SKM-1 (cell line): Measurements from ENCODE around the gene FLNA.
"Not testable (repeated sequence)": the region's sequence is repeated elsewhere in the genome, so short reads cannot be mapped to it uniquely, and the experiment has no call there.

ENCODE experiments used
- DNase-seq: peaks from one replicate; lab custom pipeline; 2025; ENCODE audit not compliant: unreplicated experiment; lab: John Stamatoyannopoulos, UW

The FLNA gene

DNA sequence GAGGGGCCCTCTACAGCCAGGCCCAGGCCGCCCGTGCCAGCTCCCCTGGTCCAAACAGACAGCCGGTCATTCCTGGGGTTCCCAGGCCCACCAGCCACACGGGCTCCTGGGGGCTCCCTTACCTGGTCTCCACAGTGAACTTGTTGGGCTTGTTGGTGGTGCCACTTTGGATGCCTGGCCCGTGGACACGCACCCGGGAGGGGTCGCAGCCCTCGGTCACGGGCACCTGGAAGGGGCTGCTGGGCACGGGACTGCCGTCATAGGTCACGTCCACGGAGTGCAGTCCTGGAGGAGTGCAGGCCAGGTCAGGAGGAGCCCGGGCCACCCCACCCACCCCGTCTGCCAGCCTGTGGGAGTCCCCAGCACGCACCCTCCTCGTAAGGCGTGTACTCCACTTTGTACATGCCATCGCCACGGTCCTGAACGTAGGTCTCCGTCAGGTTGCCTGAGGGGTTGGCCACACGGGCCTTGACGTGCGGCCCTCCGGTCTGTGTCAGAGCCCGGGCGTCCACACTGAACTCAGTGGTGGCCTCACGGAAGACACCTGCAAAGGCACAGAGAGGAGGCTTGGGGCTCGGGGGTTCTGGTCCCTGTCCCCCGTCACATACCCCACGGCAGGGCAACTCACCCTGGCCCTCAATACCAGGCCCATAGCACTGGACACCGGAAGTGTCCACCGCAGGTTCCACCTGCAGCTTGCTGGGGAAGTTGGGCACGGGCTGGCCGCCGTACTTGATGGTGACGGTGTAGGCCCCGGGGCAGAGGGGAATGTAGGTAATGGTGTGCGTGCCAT lies 14.9 kb downstream of the FLNA start:
- DNase-seq = no peak

DNA sequence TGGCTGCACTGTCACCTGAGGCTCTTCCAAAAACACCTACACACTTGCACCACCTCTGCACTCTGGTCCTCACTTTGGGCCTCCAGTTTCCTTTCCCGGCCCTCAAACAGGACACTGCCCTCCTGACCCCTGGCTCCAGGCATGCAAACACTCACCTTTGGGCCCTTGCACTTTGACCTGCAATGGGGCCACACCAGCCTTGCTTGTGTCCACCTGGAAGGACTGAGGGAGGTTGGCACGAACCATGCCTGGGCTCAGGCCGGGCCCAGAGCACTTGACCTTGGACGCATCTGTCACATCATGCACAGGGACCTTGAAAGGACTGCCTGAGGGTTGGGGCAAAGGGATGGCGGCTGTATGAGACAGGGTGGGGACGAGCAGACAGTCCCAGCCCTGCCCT lies 15.6 kb downstream of the FLNA start:
- no peak for DNase-seq

DNA sequence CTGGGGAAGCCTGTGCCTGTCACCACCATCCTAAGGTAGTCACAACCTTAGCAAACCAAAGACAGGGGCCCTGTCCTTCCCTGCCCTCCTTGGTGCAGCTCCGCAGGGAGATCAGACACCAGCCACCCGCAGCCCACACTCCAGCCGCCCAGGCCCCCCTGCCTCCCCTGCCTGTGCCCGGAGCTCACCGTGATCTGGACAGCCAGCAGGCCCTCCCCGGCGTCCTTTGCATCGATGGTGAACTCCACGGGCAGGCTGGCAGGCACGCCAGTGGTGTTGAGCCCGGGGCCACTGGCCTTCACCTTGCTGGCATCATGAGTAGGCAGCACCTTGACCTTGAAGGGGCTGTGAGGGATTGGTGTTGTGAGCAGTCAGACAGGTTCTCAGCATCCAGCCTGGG lies 16.4 kb downstream of the FLNA start:
- DNase-seq = no peak

DNA sequence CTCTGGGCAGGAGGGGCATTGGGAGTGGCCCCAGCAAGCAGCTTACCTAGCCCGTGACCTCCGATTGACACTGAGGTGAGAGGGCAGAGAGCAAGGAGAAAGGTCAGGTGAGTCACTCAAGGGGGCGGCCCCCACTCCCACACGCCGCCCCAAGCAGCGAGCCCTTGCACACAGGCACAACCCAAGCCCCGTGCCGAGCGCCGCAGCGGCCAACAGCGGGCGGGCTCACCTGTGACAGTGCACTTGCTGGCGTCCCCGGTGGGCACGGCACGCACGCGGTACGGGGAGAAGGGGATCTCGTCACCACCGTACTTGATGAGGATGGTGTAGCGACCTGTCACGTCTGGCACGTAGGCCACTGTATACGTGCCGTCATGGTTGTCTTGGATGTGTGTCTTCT lies 17.2 kb downstream of the FLNA start:
- no peak for DNase-seq

DNA sequence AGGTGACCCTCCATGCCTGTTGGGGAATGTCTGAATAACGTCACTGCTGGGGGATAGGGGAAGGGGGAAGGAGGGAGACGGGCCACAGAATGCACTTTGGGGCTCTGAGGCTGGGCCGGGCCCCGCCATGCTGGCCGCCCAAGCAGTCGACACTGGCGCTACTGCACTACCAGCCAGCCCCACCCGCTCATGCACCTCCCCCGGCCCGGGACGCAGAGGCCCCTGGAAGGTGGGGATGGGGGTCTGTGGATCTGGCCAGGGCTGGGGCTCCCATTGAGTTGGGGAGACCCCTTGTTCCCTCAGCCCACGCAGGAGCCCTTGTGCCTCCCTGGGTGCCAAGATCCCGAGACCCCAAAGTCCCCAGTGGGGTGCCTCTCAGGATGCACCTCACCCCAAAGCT lies 17.8 kb downstream of the FLNA start:
- DNase-seq = no peak

DNA sequence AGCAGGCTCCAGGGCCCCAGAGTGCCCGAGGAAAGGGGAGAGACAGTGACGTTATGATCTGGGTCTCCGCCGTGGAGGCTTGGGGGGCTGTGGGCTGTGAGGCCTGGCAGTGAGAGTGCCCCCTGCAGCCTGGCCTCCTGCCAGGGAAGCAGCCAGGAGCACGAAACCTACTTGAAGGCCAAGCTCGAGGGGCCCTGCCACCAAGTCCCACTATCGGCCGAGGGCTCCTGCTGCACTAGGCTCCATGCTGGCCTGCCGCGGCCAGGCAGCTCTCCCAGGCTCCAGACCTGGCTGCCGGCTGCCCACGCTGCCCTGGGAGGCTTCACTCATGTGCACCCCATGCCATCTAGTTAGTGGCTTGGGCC lies 18.7 kb downstream of the FLNA start:
- DNase-seq = no peak

DNA sequence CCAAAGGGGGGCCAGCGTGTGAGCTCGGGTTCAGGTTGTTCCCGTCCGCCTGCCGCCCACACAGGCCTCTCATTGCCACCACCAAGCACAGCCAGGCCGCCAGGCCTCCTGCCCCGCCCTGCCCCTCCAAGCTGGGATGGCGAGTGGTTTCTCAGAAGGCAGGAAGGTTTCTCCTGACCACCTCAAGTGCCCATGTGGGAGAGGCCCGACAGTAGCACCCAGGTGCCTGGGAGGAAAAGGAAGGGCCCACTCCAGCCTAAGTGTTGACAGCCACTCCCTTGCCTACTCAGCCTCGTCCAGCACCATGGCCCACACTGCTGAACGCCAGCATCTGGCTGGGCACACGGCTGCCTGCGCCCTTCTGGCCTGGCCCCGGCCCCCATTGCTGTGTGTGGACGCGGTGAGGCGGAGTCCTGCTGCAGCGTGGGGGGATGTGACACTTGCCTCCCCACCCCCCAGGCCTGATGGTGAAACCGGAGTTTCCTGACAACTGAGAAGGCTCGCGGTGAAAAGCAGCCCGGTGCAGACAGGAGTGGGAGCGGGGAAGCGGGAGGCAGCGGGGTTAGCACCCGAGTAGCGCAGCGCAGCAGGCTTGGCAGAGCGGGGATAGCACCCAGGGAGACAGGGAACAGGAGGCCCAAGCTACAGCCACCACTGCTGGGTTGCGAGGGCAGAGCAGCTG lies 19.2 kb downstream of the FLNA start:
- no peak for DNase-seq

DNA sequence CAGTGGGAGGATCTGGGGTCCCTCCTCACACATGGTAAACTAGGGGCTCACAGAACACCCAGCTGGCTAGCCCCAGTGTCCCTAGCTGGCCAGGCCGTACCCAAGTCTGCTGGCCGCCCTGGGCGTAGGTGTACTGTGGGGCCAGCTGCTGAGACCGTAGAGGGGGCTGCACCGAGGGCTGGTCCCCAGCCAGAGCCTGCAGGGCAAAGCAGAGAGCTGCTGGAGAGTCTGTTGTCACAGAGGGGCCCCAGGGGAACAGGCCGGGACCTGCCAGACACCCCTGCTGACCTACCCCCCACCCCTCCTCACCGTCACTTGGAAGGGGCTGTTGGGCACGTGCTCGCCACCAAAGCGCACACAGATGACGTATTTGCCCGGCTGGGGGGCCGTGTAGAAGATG lies 19.9 kb downstream of the FLNA start:
- no peak for DNase-seq

DNA sequence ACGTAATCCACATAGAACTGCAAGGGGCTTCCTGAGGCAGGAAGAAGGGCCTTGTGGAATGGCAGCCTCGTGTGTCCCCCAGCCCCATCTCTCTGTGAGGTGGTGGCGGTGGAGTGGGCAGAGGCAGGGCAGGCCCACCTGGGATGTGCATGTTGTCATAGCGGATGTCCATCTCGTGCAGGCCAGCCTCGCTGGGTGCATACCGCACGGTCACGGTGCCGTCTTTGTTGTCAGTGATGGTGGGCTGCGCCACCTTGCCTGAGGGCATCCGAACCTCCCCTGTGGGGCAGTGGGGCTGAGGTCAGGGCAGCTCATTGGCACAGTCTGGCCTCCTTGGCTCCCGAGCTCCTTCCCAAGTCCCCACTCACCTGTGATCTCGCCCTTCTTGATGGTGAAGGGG lies 20.4 kb downstream of the FLNA start:
- no peak for DNase-seq

DNA sequence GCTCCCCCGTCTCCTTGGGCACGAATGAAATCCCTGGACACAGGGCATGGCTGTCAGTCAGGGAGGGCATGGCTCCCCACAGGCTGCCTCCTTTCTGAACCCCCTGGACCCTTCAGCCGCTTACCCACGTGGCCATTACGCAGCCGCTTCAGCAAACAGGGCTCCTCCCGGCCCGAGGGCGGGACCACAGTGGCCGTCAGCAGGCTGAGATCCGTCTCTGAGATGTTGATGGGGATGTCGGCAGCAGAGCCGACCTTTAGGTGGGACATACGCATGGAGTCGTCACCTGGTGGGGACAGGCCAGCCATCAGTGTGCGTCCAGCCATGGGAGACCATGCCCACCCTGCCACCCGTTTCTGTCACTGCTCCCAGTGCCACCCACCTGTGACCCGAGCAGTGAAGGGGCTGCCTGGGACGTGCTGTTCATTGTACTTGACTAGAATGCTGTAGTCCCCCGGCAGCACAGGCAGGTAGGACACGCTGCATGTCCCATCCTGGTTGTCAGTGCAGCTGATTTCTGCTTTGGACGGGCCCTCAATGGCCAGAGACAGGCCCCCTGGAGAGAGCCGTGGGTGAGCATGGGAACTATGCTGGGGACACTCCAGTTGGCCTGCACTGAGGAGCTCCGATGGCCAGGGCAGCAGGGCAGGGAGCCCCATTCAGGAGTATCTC lies 21.1 kb downstream of the FLNA start:
- DNase-seq = no peak

DNA sequence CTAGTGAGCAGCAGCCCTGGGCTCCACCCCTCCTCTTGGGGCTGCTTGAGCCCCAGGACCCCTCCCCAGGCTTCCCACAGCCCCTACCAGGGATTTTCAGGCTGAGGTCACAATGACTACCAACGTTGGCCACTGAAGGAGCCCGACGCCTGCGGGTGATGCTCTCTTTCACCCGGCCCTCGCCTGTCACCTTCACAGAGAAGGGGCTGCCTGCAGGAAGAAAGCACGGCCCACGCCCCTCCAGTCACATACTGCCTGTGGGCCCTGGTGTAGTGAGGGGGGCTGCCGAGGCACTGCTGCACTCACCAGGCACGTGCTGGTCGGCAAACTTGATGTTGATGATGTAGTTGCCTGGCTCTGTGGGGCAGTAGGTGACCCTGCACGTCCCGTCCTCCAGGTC lies 22.0 kb downstream of the FLNA start:
- DNase-seq = no peak

DNA sequence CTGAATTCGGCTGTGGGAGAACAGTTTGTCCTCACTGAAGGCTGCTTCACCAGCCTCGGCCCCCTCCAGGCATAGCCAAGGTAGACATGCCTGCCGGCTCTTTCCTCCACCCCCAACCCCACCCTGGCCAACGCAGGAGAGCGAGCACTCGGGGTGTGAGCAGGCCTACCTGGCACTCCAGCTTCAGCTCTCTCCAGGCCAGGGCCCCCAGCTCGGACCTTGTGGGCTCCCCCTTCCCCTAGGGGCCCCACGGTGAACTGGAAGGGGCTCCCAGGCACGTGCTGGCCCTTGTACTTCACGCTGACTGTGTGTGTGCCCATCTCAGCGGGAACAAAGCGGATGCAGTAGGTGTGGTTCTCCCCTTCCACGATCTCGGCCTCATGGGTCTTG lies 22.4 kb downstream of the FLNA start:
- no peak for DNase-seq

DNA sequence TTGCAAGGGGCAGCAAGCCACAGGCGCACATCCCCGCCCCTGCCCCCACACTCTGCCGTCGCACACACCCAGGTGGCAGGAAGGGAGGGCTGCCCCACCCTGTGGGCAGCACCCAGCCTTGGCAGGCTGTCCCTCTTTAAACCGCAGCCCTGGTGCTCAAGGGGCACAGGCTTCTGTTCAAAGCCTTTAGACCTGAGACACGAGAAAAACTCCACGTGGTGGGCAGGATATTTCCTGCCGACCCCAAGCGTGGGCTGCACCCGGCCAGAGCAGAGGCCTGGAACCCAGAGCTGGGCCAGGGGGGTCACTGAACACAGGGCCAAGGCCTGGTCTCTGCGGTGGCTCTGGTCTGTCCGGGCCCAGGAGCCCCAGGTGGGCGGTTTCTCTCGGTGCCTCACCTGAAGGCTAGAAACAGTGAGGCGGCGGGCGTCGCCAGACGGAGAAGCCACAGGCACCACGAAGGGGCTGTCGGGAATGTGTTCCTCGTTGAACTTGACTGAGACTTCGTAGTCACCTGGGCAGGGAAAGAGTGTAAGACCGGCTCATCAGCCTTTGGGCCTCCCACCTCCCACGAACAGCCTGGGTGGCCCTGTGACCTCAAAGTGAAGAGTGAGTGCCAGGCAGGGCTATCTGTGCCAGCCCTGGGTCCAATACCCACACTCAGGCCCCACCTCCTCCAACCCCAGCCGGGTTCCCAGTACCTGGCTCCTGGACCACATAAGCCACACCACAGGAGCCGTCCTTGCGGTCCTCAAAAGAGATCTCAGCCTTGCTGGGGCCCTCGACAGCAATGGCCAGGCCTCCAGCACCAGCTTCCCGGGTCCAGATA lies 23.0 kb downstream of the FLNA start:
- no peak for DNase-seq

DNA sequence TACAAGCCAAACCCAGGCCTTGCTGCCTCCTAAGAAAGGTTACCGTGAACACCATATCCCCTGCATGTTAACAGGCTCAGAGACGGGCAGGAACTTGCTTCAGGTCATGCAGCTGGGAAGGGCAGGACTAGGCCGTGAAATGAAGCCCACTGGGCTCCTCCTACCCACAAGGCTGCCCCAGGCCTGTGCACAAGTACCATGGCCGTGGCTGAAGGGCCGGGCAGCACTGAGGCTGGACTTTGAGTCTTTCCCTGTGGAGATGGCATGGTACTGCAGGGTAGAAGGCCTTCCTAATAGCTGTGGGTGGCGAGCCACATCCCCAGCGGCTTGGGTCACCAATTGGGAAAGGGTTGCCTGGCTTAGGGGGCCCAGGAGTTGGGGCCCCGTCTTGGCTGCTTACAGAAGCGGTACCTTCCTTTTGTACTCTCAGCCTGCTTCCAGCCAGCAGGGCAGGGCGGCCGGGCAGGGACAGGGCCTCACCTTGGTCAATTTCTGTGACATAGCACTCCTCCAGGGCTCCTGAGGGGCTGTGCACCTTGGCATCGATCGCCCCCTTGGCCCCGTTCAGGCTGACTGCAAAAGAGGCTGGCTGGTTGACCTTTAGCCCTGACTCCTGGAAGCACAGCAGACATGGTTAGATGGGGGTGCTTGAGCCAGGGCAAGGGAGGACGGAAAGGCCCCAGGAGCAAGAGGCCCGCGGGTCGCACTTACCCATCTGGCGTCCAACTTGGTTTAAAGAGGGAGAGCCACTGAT lies 23.8 kb downstream of the FLNA start:
- no peak for DNase-seq

DNA sequence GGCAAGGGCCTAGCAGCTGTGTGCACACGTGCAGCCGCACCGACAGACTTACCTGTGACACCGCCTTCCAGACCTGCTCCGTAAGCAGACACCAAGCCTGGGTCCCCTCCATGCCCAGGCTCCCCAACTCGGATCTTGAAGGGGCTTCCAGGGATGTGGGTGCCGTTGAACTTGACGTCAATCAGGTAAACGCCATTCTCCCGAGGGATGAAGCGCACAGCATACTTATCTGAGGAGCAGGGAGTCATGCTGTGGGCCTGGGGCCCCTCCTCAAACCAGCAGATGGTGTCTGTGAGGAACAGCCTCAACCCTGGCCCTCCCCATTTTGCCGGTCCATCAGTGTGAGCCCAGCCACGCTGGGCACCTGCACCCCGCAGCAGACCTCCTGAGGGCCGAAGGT lies 24.5 kb downstream of the FLNA start:
- no peak for DNase-seq

DNA sequence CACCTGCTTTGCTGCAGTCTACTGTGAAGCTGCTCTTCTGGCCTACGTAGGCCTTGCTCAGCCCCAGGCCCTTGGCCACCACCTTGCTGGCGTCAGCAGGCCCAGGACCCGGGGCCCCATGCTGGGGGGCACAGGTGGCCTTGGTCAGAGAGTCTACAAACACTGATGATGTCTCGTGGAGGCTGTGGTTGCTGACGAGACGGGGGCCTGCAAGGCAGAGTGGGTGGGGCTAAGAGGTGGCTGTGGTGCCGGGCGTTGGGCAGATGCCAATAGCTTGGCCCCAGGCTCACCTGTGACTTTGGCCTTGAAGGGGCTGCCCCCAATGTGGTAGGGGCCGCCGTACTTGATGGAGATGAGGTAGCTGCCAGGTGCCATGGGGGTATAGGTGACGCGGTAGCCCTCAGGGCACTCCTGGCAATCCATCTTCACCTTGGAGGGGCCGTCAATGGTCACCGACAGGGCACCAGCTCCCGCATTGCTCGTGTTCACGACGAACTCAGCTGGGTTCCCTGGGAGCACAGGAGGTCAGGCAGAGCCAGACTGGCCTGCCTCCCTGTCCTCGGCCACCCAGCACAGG lies 25.0 kb downstream of the FLNA start:
- no peak for DNase-seq

DNA sequence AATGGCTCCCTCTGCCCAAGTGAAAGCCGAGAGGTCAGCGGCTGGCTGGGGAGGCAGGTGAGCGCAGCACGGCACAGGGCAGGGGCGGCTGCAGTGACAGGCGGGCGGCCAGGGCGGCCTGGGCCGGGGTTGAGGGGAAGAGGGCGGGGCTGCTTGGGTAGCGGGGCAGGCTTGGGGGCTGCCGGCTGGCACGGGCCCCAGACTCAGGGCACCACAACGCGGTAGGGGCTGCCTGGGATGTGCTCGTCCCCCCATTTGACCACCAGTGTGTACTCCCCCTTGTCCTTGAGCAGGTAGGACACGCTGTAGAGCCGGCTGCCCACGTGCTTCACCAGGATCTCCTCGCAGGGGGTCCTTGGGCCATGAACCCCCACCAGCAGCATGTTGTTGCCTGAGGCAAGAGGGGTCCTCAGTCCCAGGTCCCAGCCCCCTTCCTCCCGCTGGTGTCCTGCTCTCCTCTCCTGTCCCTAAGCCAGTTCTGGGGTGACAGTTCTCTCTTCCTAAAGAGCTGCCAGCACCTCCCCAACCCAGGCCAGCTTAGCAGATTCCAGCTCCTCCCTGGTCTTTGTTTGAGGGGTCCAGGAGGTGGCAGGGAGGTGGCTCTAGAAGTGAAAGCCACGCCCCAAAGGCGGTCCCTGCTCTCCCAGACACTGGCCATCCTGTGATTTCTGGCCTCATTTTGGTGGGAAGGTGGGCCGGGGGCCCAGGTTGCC lies 25.6 kb downstream of the FLNA start:
- no peak for DNase-seq

DNA sequence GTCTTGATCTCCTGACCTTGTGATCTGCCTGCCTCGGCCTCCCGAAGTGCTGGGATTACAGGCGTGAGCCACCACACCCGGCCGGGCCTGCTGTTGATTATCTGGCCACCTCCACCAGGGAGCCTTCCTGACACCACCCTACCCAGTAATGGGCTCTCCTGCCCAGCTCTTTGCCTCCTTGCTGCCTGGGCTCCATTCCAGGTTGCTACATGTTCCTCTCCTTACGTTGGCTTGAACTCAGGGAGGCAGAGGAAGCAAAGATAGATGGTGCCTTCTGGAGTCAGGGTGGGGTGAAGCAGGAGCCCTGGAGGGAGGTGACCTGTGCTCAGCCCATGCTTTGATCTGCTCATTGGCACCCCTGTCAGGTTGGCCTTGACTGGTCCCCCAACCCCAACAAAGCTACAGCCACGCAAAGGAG lies 26.3 kb downstream of the FLNA start:
- DNase-seq = no peak

DNA sequence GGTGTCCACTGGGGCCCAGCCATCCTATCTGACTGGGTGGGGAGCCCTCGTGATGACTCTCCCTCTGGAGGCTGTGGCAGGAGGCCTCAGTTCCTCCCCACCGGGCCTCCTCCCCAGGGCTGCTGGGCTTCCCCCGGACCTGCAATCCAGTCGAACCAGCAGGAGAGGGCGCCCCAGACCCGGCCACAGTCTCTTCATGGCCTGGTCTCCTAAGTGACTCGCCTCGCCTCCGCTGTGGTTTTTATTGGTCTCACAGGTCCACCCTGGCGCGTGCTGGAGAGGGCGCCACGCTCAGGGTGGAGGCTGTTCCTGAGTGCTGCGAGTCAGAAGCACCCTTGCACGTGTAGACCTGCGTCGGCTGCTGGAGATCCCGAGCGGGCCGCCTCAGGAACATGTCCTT lies 30.8 kb downstream of the FLNA start:
- DNase-seq = not testable (repeated sequence)

DNA sequence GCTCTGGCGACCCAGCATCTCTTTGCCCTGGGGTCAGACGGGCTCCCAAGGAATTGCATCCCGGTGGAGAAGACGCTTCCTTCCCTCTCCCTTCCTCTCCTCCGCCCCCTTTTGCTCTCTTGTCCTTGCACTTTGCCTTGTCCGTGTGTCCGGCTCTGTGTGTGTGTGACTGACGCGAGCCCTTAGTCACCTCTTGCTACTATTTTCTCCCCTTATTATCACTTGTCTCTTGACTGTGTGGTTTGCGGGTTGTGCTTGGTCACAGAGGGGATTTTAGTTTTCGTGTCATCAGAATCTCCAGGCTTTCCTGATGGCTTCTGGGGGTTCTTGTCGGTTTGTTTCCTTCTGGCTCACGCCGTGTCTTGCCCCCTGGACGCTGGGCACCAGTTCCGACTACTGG lies 31.4 kb downstream of the FLNA start:
- not testable (repeated sequence) for DNase-seq
